ENCODE data around the gene PCDHB16.
"Not testable (repeated sequence)": the region's sequence is repeated elsewhere in the genome, so short reads cannot be mapped to it uniquely, and the experiment has no call there.

The PCDHB16 gene

DNA sequence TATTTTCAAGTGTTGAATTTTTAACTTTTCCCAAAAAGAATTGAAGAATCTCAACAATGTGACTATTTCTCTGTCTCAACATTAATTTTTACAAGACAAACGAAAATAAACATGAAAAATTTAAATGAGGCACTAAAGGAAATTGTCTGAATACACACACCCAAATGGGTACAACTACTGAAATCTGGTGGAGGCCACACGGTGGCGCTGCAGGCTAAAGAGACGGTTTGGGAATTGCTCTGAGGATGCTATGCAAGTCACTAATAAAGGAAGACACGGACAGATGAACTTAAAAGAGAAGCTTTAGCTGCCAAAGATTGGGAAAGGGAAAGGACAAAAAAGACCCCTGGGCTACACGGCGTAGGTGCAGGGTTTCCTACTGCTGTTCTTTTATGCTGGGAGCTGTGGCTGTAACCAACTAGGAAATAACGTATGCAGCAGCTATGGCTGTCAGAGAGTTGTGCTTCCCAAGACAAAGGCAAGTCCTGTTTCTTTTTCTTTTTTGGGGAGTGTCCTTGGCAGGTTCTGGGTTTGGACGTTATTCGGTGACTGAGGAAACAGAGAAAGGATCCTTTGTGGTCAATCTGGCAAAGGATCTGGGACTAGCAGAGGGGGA lies 10.0 kb downstream of the PCDHB16 start, which contains the start of gene PCDHB10:
Gene PCDHB10, plus strand, starts transcription at position 244 of the 616 bp plus-strand sequence. Its CDS starts 200 bp downstream, at position 444.
- no peak within 1 kb of the TSS for H3K27ac ChIP-seq (replicated peaks; ENCODE audit: low read length)
- H2BK15ac ChIP-seq (ENCODE audit: low read length) = no peak within 1 kb of the TSS
- H4K8ac ChIP-seq (ENCODE audit: low read depth, low read length) = no peak within 1 kb of the TSS
- peaks cover 3 to 36% of the 10 kb centered on the region in 2 donors for H3K9me3 ChIP-seq (replicated peaks in 1 of 2; ENCODE audit: control insufficient read depth in 2 of 2, insufficient read depth in 1 of 2, low read depth in 1 of 2, low read length in 2 of 2)
- H3K9ac ChIP-seq (ENCODE audit: low read depth, low read length, poor library complexity) = no peak within 1 kb of the TSS
- H3K27me3 ChIP-seq (ENCODE audit: control insufficient read depth in 3 of 3, insufficient read depth in 3 of 3, low read depth in 1 of 3, low read length in 3 of 3) = no peaks in the 10 kb centered on the region
- no peaks in the 10 kb centered on the region for H3K36me3 ChIP-seq (replicated peaks in 1 of 2; ENCODE audit: control insufficient read depth in 2 of 2, insufficient read depth in 2 of 2, low read length in 2 of 2)
- no peak within 1 kb of the TSS for H3K14ac ChIP-seq (ENCODE audit: low read length)
- no peaks in the 10 kb centered on the region for H3K4me1 ChIP-seq (ENCODE audit: control insufficient read depth in 2 of 2, insufficient read depth in 1 of 2, low read depth in 1 of 2, low read length in 2 of 2)
- H4K91ac ChIP-seq (ENCODE audit: low read depth, low read length, poor library complexity) = no peak within 1 kb of the TSS
- H2BK120ac ChIP-seq (ENCODE audit: low read depth, low read length) = no peak within 1 kb of the TSS
- H3K4me3 ChIP-seq (ENCODE audit: low read length in 2 of 2) = peak within 1 kb of the TSS; percentile 40 to 41
- no peak within 1 kb of the TSS for H3K23ac ChIP-seq (ENCODE audit: low read depth, low read length, poor library complexity)
- H2BK12ac ChIP-seq (ENCODE audit: low read length) = no peak within 1 kb of the TSS
- no peak within 1 kb of the TSS for H3K18ac ChIP-seq (ENCODE audit: low read length)
- no peak within 1 kb of the TSS for H2BK5ac ChIP-seq (ENCODE audit: low read length)
- H3K4me2 ChIP-seq (ENCODE audit: insufficient read depth, low read length, poor library complexity, severe bottlenecking) = no peak within 1 kb of the TSS
- peak within 1 kb of the TSS; percentile 78 for H2AFZ ChIP-seq (ENCODE audit: low read length)
- no peak within 1 kb of the TSS for H2AK5ac ChIP-seq (ENCODE audit: low read depth, low read length)
- H3K79me1 ChIP-seq (ENCODE audit: low read depth, low read length) = no peaks in the 10 kb centered on the region
- DNase-seq (ENCODE audit: low spot score) = peak; percentile 51
- WGBS, 2 donors (ENCODE audit: extremely low coverage in 2 of 2, insufficient read length in 2 of 2, insufficient replicate concordance in 1 of 2) = no CpG with 5 or more reads among the region's 10 CpGs
- no peak within 1 kb of the TSS for H3K4ac ChIP-seq (ENCODE audit: low read length)

DNA sequence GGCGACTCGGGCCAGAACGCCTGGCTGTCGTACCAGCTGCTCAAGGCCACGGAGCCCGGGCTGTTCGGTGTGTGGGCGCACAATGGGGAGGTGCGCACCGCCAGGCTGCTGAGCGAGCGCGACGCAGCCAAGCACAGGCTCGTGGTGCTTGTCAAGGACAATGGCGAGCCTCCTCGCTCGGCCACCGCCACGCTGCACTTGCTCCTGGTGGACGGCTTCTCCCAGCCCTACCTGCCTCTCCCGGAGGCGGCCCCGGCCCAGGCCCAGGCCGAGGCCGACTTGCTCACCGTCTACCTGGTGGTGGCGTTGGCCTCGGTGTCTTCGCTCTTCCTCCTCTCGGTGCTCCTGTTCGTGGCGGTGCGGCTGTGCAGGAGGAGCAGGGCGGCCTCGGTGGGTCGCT lies 12.1 kb downstream of the PCDHB16 start:
- H2BK15ac ChIP-seq (ENCODE audit: low read length); H3K4me1 ChIP-seq (ENCODE audit: control insufficient read depth in 2 of 2, insufficient read depth in 1 of 2, low read depth in 1 of 2, low read length in 2 of 2); H3K9ac ChIP-seq (ENCODE audit: low read depth, low read length, poor library complexity); H3K36me3 ChIP-seq (replicated peaks in 1 of 2; ENCODE audit: control insufficient read depth in 2 of 2, insufficient read depth in 2 of 2, low read length in 2 of 2); H2BK12ac ChIP-seq (ENCODE audit: low read length); H2AFZ ChIP-seq (ENCODE audit: low read length); H3K27me3 ChIP-seq (ENCODE audit: control insufficient read depth in 3 of 3, insufficient read depth in 3 of 3, low read depth in 1 of 3, low read length in 3 of 3); H3K4me3 ChIP-seq (ENCODE audit: low read length in 2 of 2); H2BK120ac ChIP-seq (ENCODE audit: low read depth, low read length); H2AK5ac ChIP-seq (ENCODE audit: low read depth, low read length); H3K23ac ChIP-seq (ENCODE audit: low read depth, low read length, poor library complexity); H4K91ac ChIP-seq (ENCODE audit: low read depth, low read length, poor library complexity); H3K18ac ChIP-seq (ENCODE audit: low read length); H3K4me2 ChIP-seq (ENCODE audit: insufficient read depth, low read length, poor library complexity, severe bottlenecking); H4K8ac ChIP-seq (ENCODE audit: low read depth, low read length); H3K79me1 ChIP-seq (ENCODE audit: low read depth, low read length); H2BK5ac ChIP-seq (ENCODE audit: low read length); H3K27ac ChIP-seq (replicated peaks; ENCODE audit: low read length); H3K14ac ChIP-seq (ENCODE audit: low read length); H3K4ac ChIP-seq (ENCODE audit: low read length); DNase-seq (ENCODE audit: low spot score): not testable (repeated sequence)
- no CpG with 5 or more reads among the region's 37 CpGs for WGBS, 2 donors (ENCODE audit: extremely low coverage in 2 of 2, insufficient read length in 2 of 2, insufficient replicate concordance in 1 of 2)
- peaks cover 4 to 36% of the 10 kb centered on the region in 2 donors for H3K9me3 ChIP-seq (replicated peaks in 1 of 2; ENCODE audit: control insufficient read depth in 2 of 2, insufficient read depth in 1 of 2, low read depth in 1 of 2, low read length in 2 of 2)

DNA sequence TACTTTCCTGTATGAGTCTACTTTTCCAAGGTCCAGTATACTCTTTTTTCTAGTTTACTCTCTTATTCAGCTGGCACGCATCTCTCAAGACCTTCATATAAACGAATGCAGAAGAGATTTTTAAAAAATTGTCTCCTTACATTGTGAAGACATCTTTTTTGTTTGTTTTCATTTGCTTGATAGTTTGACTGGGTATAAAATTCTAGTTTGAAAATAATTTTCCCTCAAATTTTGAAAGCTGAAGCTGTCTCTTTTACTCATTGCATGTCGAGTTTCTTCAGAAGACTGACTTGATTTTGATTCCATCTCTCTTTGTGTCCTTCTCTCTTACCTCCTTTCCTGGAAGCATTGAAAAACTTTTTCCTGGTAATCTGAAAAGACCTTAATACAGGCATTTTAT lies 14.2 kb downstream of the PCDHB16 start:
- Histone ChIP-seq H2BK5ac (ENCODE audit: low read length) (no peak overlapping the region), H4K8ac (ENCODE audit: low read depth, low read length) (no peak overlapping the region), H2BK12ac (ENCODE audit: low read length) (no peak overlapping the region), H3K27ac (replicated peaks; ENCODE audit: low read length) (no peak overlapping the region), H3K14ac (ENCODE audit: low read length) (no peak overlapping the region), H2BK15ac (ENCODE audit: low read length) (no peak overlapping the region), H2AFZ (ENCODE audit: low read length) (no peak overlapping the region), H3K23ac (ENCODE audit: low read depth, low read length, poor library complexity) (no peak overlapping the region), H4K91ac (ENCODE audit: low read depth, low read length, poor library complexity) (no peak overlapping the region), H3K4me1 (ENCODE audit: control insufficient read depth in 2 of 2, insufficient read depth in 1 of 2, low read depth in 1 of 2, low read length in 2 of 2) (no peaks in the 10 kb centered on the region), H2AK5ac (ENCODE audit: low read depth, low read length) (no peak overlapping the region), H3K4ac (ENCODE audit: low read length) (no peak overlapping the region), H3K18ac (ENCODE audit: low read length) (no peak overlapping the region), H3K9me3 (replicated peaks in 1 of 2; ENCODE audit: control insufficient read depth in 2 of 2, insufficient read depth in 1 of 2, low read depth in 1 of 2, low read length in 2 of 2) (peaks cover 10 to 40% of the 10 kb centered on the region in 2 donors), H2BK120ac (ENCODE audit: low read depth, low read length) (no peak overlapping the region), H3K36me3 (replicated peaks in 1 of 2; ENCODE audit: control insufficient read depth in 2 of 2, insufficient read depth in 2 of 2, low read length in 2 of 2) (no peaks in the 10 kb centered on the region), H3K4me3 (ENCODE audit: low read length in 2 of 2) (no peak overlapping the region), H3K9ac (ENCODE audit: low read depth, low read length, poor library complexity) (no peak overlapping the region), H3K27me3 (ENCODE audit: control insufficient read depth in 3 of 3, insufficient read depth in 3 of 3, low read depth in 1 of 3, low read length in 3 of 3) (peaks cover 0 to 2% (median 0%) of the 10 kb centered on the region in 3 experiments), H3K4me2 (ENCODE audit: insufficient read depth, low read length, poor library complexity, severe bottlenecking) (no peak overlapping the region), H3K79me1 (ENCODE audit: low read depth, low read length) (no peaks in the 10 kb centered on the region)
- WGBS, 2 donors (ENCODE audit: extremely low coverage in 2 of 2, insufficient read length in 2 of 2, insufficient replicate concordance in 1 of 2) = no CpG with 5 or more reads among the region's 3 CpGs
- DNase-seq (ENCODE audit: low spot score) = no peak

DNA sequence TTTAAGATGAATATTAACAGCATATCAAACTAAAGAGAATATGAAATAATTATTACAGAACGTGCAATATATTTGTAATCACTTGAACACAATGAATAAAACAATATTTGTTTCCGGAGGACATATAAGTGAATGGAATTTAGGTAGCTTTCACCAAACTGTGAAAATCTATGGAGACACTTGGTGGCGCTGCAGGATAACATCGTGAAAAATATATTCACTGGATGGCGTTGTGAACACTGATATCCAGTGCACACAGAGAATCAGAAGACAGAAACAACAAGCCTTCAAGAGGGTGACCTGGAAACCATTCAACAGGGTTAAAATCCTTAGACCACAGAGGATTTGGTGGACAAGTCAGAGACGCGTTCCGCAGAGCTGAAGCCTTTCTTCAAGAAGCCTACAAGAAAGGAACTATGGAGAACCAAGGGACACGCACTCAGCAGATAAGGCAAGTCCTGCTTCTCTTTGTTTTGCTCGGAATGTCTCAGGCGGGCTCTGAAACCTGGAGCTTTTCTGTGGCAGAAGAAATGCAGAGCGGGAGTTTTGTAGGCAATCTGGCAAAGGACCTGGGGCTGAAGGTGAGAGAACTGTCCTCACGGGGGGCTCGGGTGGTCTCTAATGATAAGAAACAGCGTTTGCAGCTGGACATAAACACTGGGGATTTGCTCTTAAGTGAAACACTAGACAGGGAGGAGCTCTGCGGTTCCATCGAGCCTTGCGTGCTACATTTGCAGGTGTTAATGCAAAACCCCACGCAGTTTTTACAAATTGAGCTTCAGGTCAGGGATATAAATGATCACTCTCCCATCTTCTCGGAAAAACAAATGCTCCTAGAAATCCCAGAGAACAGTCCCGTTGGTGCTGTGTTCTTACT lies 17.4 kb downstream of the PCDHB16 start, which contains the start of gene PCDHB11:
Gene PCDHB11, plus strand, starts transcription at position 269 of the 877 bp plus-strand sequence. Its CDS starts 148 bp downstream, at position 417.
- Histone ChIP-seq H2BK5ac (ENCODE audit: low read length) (no peak within 1 kb of the TSS), H3K27me3 (ENCODE audit: control insufficient read depth in 3 of 3, insufficient read depth in 3 of 3, low read depth in 1 of 3, low read length in 3 of 3) (peaks cover 0 to 2% (median 0%) of the 10 kb centered on the region in 3 experiments), H3K36me3 (replicated peaks in 1 of 2; ENCODE audit: control insufficient read depth in 2 of 2, insufficient read depth in 2 of 2, low read length in 2 of 2) (no peaks in the 10 kb centered on the region), H3K4ac (ENCODE audit: low read length) (no peak within 1 kb of the TSS), H3K4me2 (ENCODE audit: insufficient read depth, low read length, poor library complexity, severe bottlenecking) (no peak within 1 kb of the TSS), H3K9me3 (replicated peaks in 1 of 2; ENCODE audit: control insufficient read depth in 2 of 2, insufficient read depth in 1 of 2, low read depth in 1 of 2, low read length in 2 of 2) (peaks cover 7 to 35% of the 10 kb centered on the region in 2 donors), H2BK15ac (ENCODE audit: low read length) (no peak within 1 kb of the TSS), H2AK5ac (ENCODE audit: low read depth, low read length) (no peak within 1 kb of the TSS), H2BK12ac (ENCODE audit: low read length) (no peak within 1 kb of the TSS), H3K4me3 (ENCODE audit: low read length in 2 of 2) (peak within 1 kb of the TSS in 1 of 2 donors; percentile 34), H4K8ac (ENCODE audit: low read depth, low read length) (no peak within 1 kb of the TSS), H3K4me1 (ENCODE audit: control insufficient read depth in 2 of 2, insufficient read depth in 1 of 2, low read depth in 1 of 2, low read length in 2 of 2) (no peaks in the 10 kb centered on the region), H3K79me1 (ENCODE audit: low read depth, low read length) (no peaks in the 10 kb centered on the region), H2AFZ (ENCODE audit: low read length) (peak within 1 kb of the TSS; percentile 75), H3K27ac (replicated peaks; ENCODE audit: low read length) (no peak within 1 kb of the TSS), H3K18ac (ENCODE audit: low read length) (no peak within 1 kb of the TSS), H3K9ac (ENCODE audit: low read depth, low read length, poor library complexity) (no peak within 1 kb of the TSS), H3K23ac (ENCODE audit: low read depth, low read length, poor library complexity) (no peak within 1 kb of the TSS), H4K91ac (ENCODE audit: low read depth, low read length, poor library complexity) (no peak within 1 kb of the TSS), H3K14ac (ENCODE audit: low read length) (no peak within 1 kb of the TSS), H2BK120ac (ENCODE audit: low read depth, low read length) (no peak within 1 kb of the TSS)
- WGBS, 2 donors (ENCODE audit: extremely low coverage in 2 of 2, insufficient read length in 2 of 2, insufficient replicate concordance in 1 of 2) = no CpG with 5 or more reads among the region's 21 CpGs
- no peak for DNase-seq (ENCODE audit: low spot score)

Data from neuronal stem cell (in vitro differentiated cells).